ENCODE results near the gene DNAAF3. TPM values are rescaled to one million over a fixed set of nuclear protein-coding genes. Genes with fewer than 3 reads are reported as not detected.
A peak's percentile ranks its signal among the peaks of the same experiment; 100 is the strongest.

Gene DNAAF3
- under 1 TPM in 1 of 4 donors, not detected in 3; 0.39 TPM for total RNA-seq

GRCh38 chr19:55166530-55167268 is at the start of gene DNAAF3:
DNAAF3 (minus strand) TSS chr19:55166613; CDS start chr19:55166413, 200 bp downstream.
- Histone ChIP-seq H3K4me3 (peak within 1 kb of the TSS; percentile 55 to 65 (median 59)), H3K9me3 (no peaks in the 10 kb centered on the region), H3K27me3 (peaks cover 49 to 58% (median 52%) of the 10 kb centered on the region in 3 donors), H3K4me1 (peaks cover 3 to 5% of the 10 kb centered on the region in 2 donors), H3K36me3 (no peaks in the 10 kb centered on the region), H3K27ac (peak within 1 kb of the TSS in 1 of 4 donors; percentile 30)
- intact Hi-C loops (cut with DNase I; ENCODE audit: low total_unique reads) = no loop called here
- DNase-seq (peak; percentile 93 to 95), ATAC-seq (peak; percentile 99 to 100)
- in situ Hi-C loops (cut with MboI; ENCODE audit: low sequenced_read_pairs in 4 of 4) = loop anchor here in 1 of 4 donors (10.0 kb wide), 1 partner anchor 82 kb away; no protein-coding TSS in a partner anchor
- TF ChIP-seq POLR2A (IDR thresholded peaks at IDR 0.05) (no peak), CTCF (IDR thresholded peaks at IDR 0.05 in 4 of 5, conservative IDR thresholded peaks at IDR 0.05 in 1 of 5) (peak in 1 of 5 experiments; percentile 14)

- H3K4me3 ChIP-seq = no peak overlapping the region
- in situ Hi-C loops (cut with MboI; ENCODE audit: low sequenced_read_pairs in 4 of 4) (no loop called here), intact Hi-C loops (cut with DNase I; ENCODE audit: low total_unique reads) (no loop called here)
- DNase-seq (no peak), ATAC-seq (no peak)
- H3K27me3 ChIP-seq = peaks cover 0 to 12% (median 10%) of the 10 kb centered on the region in 3 donors
- no peaks in the 10 kb centered on the region for H3K36me3 ChIP-seq
- TF ChIP-seq CTCF (IDR thresholded peaks at IDR 0.05 in 4 of 5, conservative IDR thresholded peaks at IDR 0.05 in 1 of 5) = no peak
- TF ChIP-seq POLR2A (IDR thresholded peaks at IDR 0.05) = no peak
- no peak overlapping the region for H3K27ac ChIP-seq
- H3K4me1 ChIP-seq = no peaks in the 10 kb centered on the region
- no peaks in the 10 kb centered on the region for H3K9me3 ChIP-seq
Measured at GRCh38 chr19:55213547-55213946, 47.1 kb upstream of the DNAAF3 start.

- Histone ChIP-seq H3K36me3 (no peaks in the 10 kb centered on the region), H3K4me1 (no peaks in the 10 kb centered on the region), H3K27ac (no peak overlapping the region), H3K4me3 (no peak overlapping the region), H3K27me3 (peaks cover 0 to 12% (median 10%) of the 10 kb centered on the region in 3 donors), H3K9me3 (no peaks in the 10 kb centered on the region)
- no peak for DNase-seq
- intact Hi-C loops (cut with DNase I; ENCODE audit: low total_unique reads) (no loop called here), in situ Hi-C loops (cut with MboI; ENCODE audit: low sequenced_read_pairs in 4 of 4) (no loop called here)
- ATAC-seq = no peak
- TF ChIP-seq POLR2A (IDR thresholded peaks at IDR 0.05) (no peak), CTCF (IDR thresholded peaks at IDR 0.05 in 4 of 5, conservative IDR thresholded peaks at IDR 0.05 in 1 of 5) (no peak)
Measured at GRCh38 chr19:55212447-55212846, 46.0 kb upstream of the DNAAF3 start.

- ATAC-seq = no peak
Measured at GRCh38 chr19:55209693-55210472, 43.5 kb upstream of the DNAAF3 start.

More at GRCh38 chr19:55209693-55210472, 43.5 kb upstream of the DNAAF3 start:
- no peak for DNase-seq
- H3K27me3 ChIP-seq = peaks cover 10 to 24% (median 19%) of the 10 kb centered on the region in 3 donors
- no peak overlapping the region for H3K27ac ChIP-seq
- no peaks in the 10 kb centered on the region for H3K9me3 ChIP-seq
- intact Hi-C loops (cut with DNase I; ENCODE audit: low total_unique reads) (no loop called here), in situ Hi-C loops (cut with MboI; ENCODE audit: low sequenced_read_pairs in 4 of 4) (no loop called here)
- TF ChIP-seq POLR2A (IDR thresholded peaks at IDR 0.05) (no peak), CTCF (IDR thresholded peaks at IDR 0.05 in 4 of 5, conservative IDR thresholded peaks at IDR 0.05 in 1 of 5) (no peak)
- H3K4me1 ChIP-seq = no peaks in the 10 kb centered on the region
- no peak overlapping the region for H3K4me3 ChIP-seq
- no peaks in the 10 kb centered on the region for H3K36me3 ChIP-seq

Data from gastrocnemius medialis (tissue), 4 donors.